ENCODE data around the gene LMX1A. TPM values are rescaled to one million over a fixed set of nuclear protein-coding genes. Genes with fewer than 3 reads are reported as not detected.

LMX1A gene
- total RNA-seq, 2 donors from 2014 or later, result 0.28 TPM; not detected in 1

DNA sequence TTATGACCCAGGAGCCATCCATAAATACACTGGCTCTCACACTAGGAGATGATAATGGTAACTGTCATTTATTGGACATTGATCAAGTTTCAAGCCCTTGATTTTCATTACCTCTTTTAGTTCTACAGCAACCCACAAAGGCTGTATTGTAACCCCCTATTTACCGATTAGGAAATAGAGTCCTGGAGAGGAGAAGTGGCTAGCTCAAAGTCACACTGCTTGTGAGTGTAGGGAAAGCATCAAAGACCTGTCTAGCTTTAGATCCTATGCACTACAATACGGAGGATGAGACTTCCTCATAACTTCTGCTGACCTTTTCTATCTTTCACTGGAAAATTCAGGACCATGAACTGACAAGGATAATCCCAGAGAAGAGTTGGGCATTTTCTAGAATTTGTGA lies 115.2 kb downstream of the LMX1A start:
- Histone ChIP-seq H3K4me3 (no peak overlapping the region), H3K9me3 (no peaks in the 10 kb centered on the region), H3K27ac (no peak overlapping the region), H3K4me1 (replicated peaks) (no peaks in the 10 kb centered on the region), H3K36me3 (no peaks in the 10 kb centered on the region), H3K27me3 (replicated peaks; ENCODE audit: insufficient read depth) (no peaks in the 10 kb centered on the region)
- DNase-seq (ENCODE audit: low spot score), result no peak
- TF ChIP-seq POLR2A (IDR thresholded peaks at IDR 0.05) (no peak), POLR2AphosphoS5 (IDR thresholded peaks at IDR 0.05) (no peak)
- TF ChIP-seq, protein P1, sequence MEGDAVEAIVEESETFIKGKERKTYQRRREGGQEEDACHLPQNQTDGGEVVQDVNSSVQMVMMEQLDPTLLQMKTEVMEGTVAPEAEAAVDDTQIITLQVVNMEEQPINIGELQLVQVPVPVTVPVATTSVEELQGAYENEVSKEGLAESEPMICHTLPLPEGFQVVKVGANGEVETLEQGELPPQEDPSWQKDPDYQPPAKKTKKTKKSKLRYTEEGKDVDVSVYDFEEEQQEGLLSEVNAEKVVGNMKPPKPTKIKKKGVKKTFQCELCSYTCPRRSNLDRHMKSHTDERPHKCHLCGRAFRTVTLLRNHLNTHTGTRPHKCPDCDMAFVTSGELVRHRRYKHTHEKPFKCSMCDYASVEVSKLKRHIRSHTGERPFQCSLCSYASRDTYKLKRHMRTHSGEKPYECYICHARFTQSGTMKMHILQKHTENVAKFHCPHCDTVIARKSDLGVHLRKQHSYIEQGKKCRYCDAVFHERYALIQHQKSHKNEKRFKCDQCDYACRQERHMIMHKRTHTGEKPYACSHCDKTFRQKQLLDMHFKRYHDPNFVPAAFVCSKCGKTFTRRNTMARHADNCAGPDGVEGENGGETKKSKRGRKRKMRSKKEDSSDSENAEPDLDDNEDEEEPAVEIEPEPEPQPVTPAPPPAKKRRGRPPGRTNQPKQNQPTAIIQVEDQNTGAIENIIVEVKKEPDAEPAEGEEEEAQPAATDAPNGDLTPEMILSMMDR (IDR thresholded peaks at IDR 0.05), result no peak
- WGBS, result 90% methylated on average over 2 of the region's 2 CpGs
- intact Hi-C loops (cut with DNase I), result no loop called here

- Histone ChIP-seq H3K4me1 (replicated peaks) (no peaks in the 10 kb centered on the region), H3K36me3 (no peaks in the 10 kb centered on the region), H3K4me3 (no peak overlapping the region), H3K27ac (no peak overlapping the region), H3K9me3 (no peaks in the 10 kb centered on the region), H3K27me3 (replicated peaks; ENCODE audit: insufficient read depth) (no peaks in the 10 kb centered on the region)
- DNase-seq (ENCODE audit: low spot score), result no peak
- TF ChIP-seq, protein P1 (IDR thresholded peaks at IDR 0.05), result no peak
- TF ChIP-seq POLR2AphosphoS5 (IDR thresholded peaks at IDR 0.05), result no peak
- no peak for TF ChIP-seq POLR2A (IDR thresholded peaks at IDR 0.05)
- intact Hi-C loops (cut with DNase I), result no loop called here
- WGBS, result 71% methylated on average over 4 of the region's 4 CpGs
These were observed 116.0 kb downstream of the LMX1A start for GRCh38 chr1:165240492-165240891.

DNA sequence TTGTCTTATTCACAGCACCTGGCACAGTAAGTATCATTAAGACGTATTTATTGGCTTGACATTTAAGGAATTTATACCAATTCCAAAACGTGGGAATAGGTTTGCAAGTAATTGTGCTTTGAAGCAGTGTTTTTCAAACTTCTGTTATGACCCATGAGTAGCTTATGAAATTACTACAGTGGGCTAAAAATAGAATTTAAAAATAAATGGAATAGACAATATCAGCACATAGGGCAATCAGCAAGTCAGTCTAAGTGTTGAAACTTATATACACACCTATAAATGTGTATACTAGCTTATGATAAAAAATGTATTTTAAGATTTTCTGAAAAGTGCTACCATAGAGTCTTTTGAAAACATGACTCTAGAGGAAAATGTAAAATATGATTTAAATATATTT lies 116.6 kb downstream of the LMX1A start:
- WGBS, result 31% methylated on average over 2 of the region's 2 CpGs
- TF ChIP-seq, protein P1 (IDR thresholded peaks at IDR 0.05), result no peak
- TF ChIP-seq POLR2A (IDR thresholded peaks at IDR 0.05) (no peak), POLR2AphosphoS5 (IDR thresholded peaks at IDR 0.05) (no peak)
- DNase-seq (ENCODE audit: low spot score), result no peak
- no peaks in the 10 kb centered on the region for H3K4me1 ChIP-seq (replicated peaks)
- H3K9me3 ChIP-seq, result no peaks in the 10 kb centered on the region
- no peak overlapping the region for H3K4me3 ChIP-seq
- intact Hi-C loops (cut with DNase I), result no loop called here
- no peaks in the 10 kb centered on the region for H3K36me3 ChIP-seq
- H3K27ac ChIP-seq, result no peak overlapping the region
- H3K27me3 ChIP-seq (replicated peaks; ENCODE audit: insufficient read depth), result no peaks in the 10 kb centered on the region

DNA sequence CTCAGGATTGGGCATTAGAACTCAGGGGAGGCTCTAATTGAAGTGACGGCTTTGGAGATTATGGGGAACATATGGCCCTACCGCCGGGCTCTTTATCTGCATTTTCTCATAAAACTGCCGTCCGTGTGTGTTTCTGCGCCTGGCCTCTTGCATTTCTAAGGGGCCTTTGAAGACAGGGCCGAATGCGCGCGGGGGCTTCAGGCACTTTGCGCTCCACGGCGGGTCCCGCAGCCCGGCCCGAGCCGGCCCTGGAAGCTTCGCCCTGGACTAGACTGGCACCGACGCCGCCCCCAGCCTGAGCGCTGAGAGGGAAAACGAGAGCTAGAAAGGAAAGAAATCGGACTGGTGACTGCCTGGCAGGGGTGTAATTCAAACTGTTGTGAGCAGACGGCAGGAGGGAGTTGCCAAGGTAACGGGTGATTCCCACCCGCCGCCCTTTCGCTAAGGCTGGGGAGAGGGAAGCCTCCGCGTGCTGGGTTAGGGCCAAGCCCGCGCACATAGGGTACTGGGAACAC lies 120.7 kb downstream of the LMX1A start:
- Histone ChIP-seq H3K4me3 (peak overlapping the region; percentile 17 to 20), H3K4me1 (replicated peaks) (no peaks in the 10 kb centered on the region), H3K27ac (no peak overlapping the region), H3K36me3 (no peaks in the 10 kb centered on the region), H3K27me3 (replicated peaks; ENCODE audit: insufficient read depth) (no peaks in the 10 kb centered on the region), H3K9me3 (no peaks in the 10 kb centered on the region)
- intact Hi-C loops (cut with DNase I), result no loop called here
- TF ChIP-seq POLR2AphosphoS5 (IDR thresholded peaks at IDR 0.05) (no peak), POLR2A (IDR thresholded peaks at IDR 0.05) (no peak)
- TF ChIP-seq, protein P1 (IDR thresholded peaks at IDR 0.05), result no peak
- WGBS, result 1% methylated on average over 33 of the region's 33 CpGs
- no peak for DNase-seq (ENCODE audit: low spot score)

DNA sequence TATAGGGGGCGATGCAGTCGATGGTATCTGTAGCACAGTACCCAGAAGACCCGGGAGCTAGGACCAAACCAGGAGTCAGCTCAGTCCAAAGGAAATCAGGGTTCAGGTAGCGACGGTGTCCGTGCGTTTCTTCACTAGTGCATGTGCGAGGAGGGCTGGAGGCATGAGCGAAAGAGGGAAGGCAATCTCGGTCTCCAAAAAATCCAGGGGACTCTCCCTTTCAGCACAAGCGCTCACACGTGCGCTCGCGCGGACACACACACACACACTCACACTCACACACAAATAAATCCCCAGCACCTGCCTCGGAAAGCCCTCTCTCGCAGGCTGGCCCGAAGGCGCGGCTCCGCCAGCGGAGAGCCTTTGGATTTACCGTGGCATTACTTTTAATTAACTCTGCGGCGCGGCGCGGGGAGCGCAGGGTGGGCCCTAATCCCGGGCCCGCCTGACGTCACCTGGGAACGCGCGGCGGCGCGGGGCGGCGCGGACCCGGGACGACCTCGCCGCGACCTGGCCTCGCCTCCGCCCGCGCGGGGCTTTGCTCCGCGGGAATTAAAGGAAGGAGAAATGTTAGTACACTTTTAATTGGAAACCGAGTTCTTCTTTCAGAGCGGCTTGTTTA lies 121.2 kb downstream of the LMX1A start:
- Histone ChIP-seq H3K27ac (no peak overlapping the region), H3K27me3 (replicated peaks; ENCODE audit: insufficient read depth) (no peaks in the 10 kb centered on the region), H3K9me3 (no peaks in the 10 kb centered on the region), H3K4me1 (replicated peaks) (no peaks in the 10 kb centered on the region), H3K4me3 (peak overlapping the region; percentile 17 to 20), H3K36me3 (no peaks in the 10 kb centered on the region)
- no peak for DNase-seq (ENCODE audit: low spot score)
- TF ChIP-seq, protein P1 (IDR thresholded peaks at IDR 0.05), result no peak
- TF ChIP-seq POLR2AphosphoS5 (IDR thresholded peaks at IDR 0.05) (no peak), POLR2A (IDR thresholded peaks at IDR 0.05) (no peak)
- WGBS, result 4% methylated on average over 56 of the region's 56 CpGs
- intact Hi-C loops (cut with DNase I), result no loop called here

Data from prostate gland (tissue), 2 donors.